NT2/D1 (cell line): ENCODE measurements around the gene PTH2.

Experiments used
- DNase-seq: peaks from one replicate; pipeline ENCODE4 v3.0.0-alpha.2; 2011; ENCODE audit warnings: low read depth, low spot score
- H3K27me3 ChIP-seq: 2 replicates; pipeline ENCODE4 v1.6.0; 2011; ENCODE audit warnings: mild to moderate bottlenecking; ENCODE audit not compliant: insufficient read length, insufficient read depth
- H3K36me3 ChIP-seq: 2 replicates; pipeline ENCODE4 v1.6.1; 2011; ENCODE audit warnings: mild to moderate bottlenecking, low read length, mixed read lengths; ENCODE audit not compliant: insufficient read depth, insufficient read length
- H3K4me1 ChIP-seq: 2 replicates; pipeline ENCODE4 v1.5.1; 2011; ENCODE audit not compliant: insufficient read depth, insufficient read length
- H3K4me3 ChIP-seq: 2 replicates; pipeline ENCODE4 v1.5.1; 2011; ENCODE audit warnings: low read depth; ENCODE audit not compliant: insufficient read length
- H3K9ac ChIP-seq: 2 replicates; pipeline ENCODE4 v1.6.0; 2011; ENCODE audit warnings: low read depth; ENCODE audit not compliant: insufficient read length
- H3K9me3 ChIP-seq: 2 replicates; pipeline ENCODE4 v1.5.1; 2011; ENCODE audit warnings: mild to moderate bottlenecking, low read length; ENCODE audit not compliant: insufficient read depth
- SUZ12 ChIP-seq: IDR thresholded peaks from 2 replicates; pipeline ENCODE4 v1.6.1; 2011; ENCODE audit not compliant: insufficient read length, insufficient read depth; ENCODE audit errors: extremely low read depth
- YY1 ChIP-seq: IDR thresholded peaks from 2 replicates; pipeline ENCODE4 v1.6.1; 2011; ENCODE audit not compliant: insufficient read length, insufficient read depth
- ZNF274 ChIP-seq: IDR thresholded peaks from 2 replicates; pipeline ENCODE4 v1.6.1; 2011; ENCODE audit warnings: mild to moderate bottlenecking, low read depth, low read length

Gene PTH2

DNA sequence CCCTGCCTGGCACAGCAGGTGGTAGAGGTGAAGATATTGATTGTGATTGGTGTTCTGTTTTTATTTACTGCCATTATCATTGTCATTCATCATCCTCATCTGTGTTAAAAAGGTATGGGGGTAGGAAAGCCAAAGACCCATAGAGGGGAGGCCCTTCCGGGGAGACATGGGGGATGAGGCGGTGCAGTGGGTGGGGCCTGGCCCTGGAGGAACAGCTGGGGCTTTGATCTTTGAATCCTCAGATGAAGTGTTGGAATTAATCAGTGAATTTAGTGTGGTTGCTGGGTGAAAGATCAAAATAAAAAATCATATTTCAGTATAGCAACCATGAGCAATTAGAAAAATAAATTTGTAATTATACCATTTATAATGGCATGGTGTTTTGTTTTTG, 7.4 kb downstream of the PTH2 start:
- Histone ChIP-seq H3K4me1 (peaks cover 25% of the 10 kb centered on the region), H3K9me3 (no peaks in the 10 kb centered on the region), H3K36me3 (no peaks in the 10 kb centered on the region), H3K27me3 (no peaks in the 10 kb centered on the region), H3K9ac (peak overlapping the region; percentile 15), H3K4me3 (no peak overlapping the region)
- no peak for DNase-seq
- TF ChIP-seq ZNF274 = no peak
- TF ChIP-seq YY1 = no peak
- no peak for TF ChIP-seq SUZ12

DNA sequence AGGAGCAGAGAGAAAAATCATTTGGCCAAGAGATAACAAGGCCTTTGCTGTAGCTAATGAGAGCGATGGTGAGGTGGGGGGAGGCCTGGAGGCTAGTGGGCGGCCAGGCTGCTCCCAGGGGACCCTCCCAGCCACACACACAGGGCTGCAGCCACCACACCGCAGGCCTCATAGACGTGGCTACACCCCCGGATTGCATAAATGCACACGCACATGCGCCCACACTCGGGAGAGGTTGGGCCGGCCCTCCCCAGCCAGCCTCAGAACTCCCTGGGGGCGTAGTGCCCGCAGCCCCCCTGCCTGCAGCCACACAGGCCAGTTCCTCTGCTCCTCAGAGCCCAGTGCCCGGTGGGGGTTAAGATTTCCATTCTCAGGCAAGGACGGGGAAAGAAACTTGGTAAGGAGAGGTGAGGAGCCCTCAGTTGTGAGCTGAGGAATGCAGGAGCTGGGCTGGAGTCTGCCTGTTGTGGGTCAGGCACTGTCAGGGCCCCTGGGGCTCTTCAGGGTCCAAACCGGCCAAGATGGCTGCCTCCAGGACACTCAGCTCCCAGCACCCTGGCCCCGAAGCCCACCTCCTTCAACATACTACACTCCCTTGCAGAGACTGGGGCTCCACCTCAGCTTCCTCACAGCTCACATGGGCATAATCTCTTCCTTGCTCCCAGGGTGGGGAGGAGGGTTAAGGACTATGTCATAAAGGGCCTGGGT, 8.0 kb downstream of the PTH2 start:
- Histone ChIP-seq H3K4me1 (peaks cover 22% of the 10 kb centered on the region), H3K27me3 (no peaks in the 10 kb centered on the region), H3K9ac (peak overlapping the region; percentile 15), H3K4me3 (no peak overlapping the region), H3K36me3 (no peaks in the 10 kb centered on the region), H3K9me3 (no peaks in the 10 kb centered on the region)
- no peak for DNase-seq
- TF ChIP-seq YY1 (no peak), ZNF274 (no peak), SUZ12 (no peak)

- Histone ChIP-seq H3K4me1 (peaks cover 21% of the 10 kb centered on the region), H3K36me3 (no peaks in the 10 kb centered on the region), H3K4me3 (no peak overlapping the region), H3K9me3 (no peaks in the 10 kb centered on the region), H3K27me3 (no peaks in the 10 kb centered on the region), H3K9ac (no peak overlapping the region)
- no peak for DNase-seq
- TF ChIP-seq SUZ12 = no peak
- TF ChIP-seq ZNF274 = no peak
- no peak for TF ChIP-seq YY1
Measured at GRCh38 chr19:49414256-49414655, 9.0 kb downstream of the PTH2 start.

DNA sequence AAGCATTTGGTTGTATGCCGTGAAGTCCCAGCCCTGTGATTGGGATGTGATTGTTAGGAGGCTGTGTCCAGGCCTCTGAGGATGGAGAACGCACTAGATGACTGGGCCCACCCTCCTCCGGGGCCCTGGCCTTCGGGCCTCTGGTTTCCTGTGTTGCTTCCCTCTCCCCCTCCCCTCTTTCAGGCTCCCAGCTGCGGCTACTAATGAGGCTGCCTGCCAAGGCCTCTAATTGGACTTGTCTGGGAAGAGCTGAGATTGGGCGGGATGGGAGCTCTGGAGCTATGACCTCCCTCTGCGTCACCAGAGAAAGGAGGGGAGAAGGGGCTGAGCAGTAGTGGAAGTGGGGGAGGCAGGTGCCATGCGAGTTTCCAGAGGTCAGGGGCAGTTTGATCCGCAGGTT, 9.9 kb downstream of the PTH2 start:
- H3K4me3 ChIP-seq = no peak overlapping the region
- no peaks in the 10 kb centered on the region for H3K9me3 ChIP-seq
- no peaks in the 10 kb centered on the region for H3K36me3 ChIP-seq
- H3K27me3 ChIP-seq = no peaks in the 10 kb centered on the region
- peaks cover 25% of the 10 kb centered on the region for H3K4me1 ChIP-seq
- H3K9ac ChIP-seq = no peak overlapping the region
- no peak for DNase-seq
- TF ChIP-seq YY1 (no peak), SUZ12 (no peak), ZNF274 (no peak)

DNA sequence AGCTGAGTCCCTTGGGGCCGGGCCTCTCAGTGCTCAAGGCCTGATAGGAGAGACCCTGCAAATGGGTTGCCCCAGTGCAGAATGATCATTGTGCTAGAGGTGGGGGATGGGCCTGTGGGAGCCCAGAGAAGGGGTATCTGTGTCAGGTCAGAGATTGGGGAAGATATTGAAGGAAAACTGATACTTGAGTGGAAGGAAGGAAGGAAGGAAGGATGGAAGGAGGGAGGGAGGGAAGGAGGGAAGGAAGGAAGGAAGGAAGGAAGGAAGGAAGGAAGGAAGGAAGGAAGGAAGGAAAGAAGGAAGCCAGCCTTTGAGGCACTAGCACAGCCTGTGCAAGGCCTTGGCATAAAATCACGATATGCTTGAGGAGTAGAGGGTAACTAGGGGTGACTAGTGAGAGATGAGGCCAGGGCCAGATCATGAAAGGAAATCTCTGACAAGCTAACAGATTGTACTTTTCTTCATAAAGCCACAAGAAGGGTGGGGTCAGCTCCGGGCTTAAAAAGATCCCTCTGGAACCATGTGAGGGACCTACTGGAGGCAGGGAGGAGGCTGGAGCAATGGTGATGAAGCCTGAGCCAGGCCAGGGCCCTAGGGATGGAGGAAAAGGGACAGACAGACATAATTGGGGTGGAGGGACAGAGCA, 11.4 kb downstream of the PTH2 start:
- Histone ChIP-seq H3K9ac (no peak overlapping the region), H3K27me3 (no peaks in the 10 kb centered on the region), H3K9me3 (no peaks in the 10 kb centered on the region), H3K4me3 (no peak overlapping the region), H3K4me1 (peaks cover 21% of the 10 kb centered on the region), H3K36me3 (no peaks in the 10 kb centered on the region)
- DNase-seq = no peak
- TF ChIP-seq ZNF274 (no peak), SUZ12 (no peak), YY1 (no peak)

DNA sequence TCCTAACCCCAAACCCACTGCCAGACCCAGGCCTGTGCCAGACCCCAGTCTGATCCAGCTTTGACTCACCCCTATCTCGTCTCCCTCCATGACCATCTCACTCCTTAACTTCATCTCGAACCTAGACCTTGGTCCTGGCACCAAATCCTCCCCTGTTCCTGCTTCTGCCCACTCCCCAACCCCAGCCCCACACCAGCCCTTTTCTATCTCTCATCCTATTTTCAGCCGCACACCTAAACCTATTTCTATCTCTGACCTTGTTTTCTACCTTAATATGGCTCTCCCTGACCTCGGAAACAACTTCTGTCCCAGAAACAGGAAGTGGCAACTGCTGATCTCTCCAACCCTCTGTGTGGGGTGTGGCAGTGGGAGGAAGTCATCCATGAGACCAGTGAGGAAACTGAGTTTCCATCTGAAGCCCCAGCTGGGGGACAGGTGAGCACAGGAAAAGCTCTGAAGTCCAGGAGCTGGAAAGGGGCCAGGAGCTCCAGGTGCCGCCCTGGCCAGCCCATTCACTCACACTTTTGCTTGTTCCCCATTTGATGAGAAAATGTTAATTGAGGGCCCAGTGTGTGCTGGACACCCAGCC, 13.7 kb downstream of the PTH2 start:
- TF ChIP-seq ZNF274 (no peak), YY1 (no peak), SUZ12 (no peak)
- no peaks in the 10 kb centered on the region for H3K9me3 ChIP-seq
- H3K4me3 ChIP-seq = no peak overlapping the region
- peaks cover 15% of the 10 kb centered on the region for H3K4me1 ChIP-seq
- no peaks in the 10 kb centered on the region for H3K27me3 ChIP-seq
- H3K9ac ChIP-seq = no peak overlapping the region
- DNase-seq = no peak
- H3K36me3 ChIP-seq = no peaks in the 10 kb centered on the region

DNA sequence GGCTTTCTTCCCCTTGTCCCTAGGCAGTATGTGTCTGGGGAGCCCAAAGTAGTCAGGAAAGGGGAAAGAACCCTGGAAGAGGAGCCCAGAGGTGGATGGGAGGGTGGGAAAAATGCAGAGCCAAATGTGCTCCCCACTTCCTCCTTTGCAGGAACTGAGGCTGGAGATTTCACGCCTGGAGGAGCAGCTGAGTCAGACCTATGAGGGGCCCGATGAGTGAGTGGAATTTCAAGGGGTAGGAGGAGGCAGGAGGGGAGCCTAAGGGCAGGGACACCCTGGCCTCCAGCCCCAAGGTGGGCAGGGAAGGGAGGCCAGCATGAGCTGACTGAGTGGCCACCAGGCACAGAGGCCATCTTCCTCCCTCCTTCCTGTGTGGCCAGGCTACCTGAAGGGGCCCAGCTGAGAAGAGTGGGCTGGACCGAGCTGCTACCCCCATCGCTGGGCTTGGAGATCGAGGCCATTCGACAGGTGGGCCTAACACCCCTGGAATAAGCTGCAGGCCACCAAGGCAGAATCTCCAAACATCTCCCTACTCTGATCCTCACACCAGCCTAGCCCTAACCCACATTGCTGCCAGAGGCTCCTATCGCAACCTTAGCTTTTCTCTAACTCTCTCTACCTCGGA, 14.3 kb downstream of the PTH2 start:
- no peak overlapping the region for H3K4me3 ChIP-seq
- H3K4me1 ChIP-seq = peaks cover 20% of the 10 kb centered on the region
- no peak for TF ChIP-seq SUZ12
- no peak for TF ChIP-seq YY1
- TF ChIP-seq ZNF274 = no peak
- DNase-seq = no peak
- no peaks in the 10 kb centered on the region for H3K27me3 ChIP-seq
- H3K36me3 ChIP-seq = no peaks in the 10 kb centered on the region
- H3K9ac ChIP-seq = no peak overlapping the region
- no peaks in the 10 kb centered on the region for H3K9me3 ChIP-seq
